HG03442 (cell line): ENCODE measurements around the gene KRT4.

Experiments used
- ATAC-seq: cut with Tn5 transposase; IDR thresholded peaks from one replicate; pipeline ENCODE4 v1.9.1; 2021; ENCODE audit warnings: mild to moderate bottlenecking, moderate library complexity; ENCODE audit not compliant: unreplicated experiment

KRT4 gene

DNA sequence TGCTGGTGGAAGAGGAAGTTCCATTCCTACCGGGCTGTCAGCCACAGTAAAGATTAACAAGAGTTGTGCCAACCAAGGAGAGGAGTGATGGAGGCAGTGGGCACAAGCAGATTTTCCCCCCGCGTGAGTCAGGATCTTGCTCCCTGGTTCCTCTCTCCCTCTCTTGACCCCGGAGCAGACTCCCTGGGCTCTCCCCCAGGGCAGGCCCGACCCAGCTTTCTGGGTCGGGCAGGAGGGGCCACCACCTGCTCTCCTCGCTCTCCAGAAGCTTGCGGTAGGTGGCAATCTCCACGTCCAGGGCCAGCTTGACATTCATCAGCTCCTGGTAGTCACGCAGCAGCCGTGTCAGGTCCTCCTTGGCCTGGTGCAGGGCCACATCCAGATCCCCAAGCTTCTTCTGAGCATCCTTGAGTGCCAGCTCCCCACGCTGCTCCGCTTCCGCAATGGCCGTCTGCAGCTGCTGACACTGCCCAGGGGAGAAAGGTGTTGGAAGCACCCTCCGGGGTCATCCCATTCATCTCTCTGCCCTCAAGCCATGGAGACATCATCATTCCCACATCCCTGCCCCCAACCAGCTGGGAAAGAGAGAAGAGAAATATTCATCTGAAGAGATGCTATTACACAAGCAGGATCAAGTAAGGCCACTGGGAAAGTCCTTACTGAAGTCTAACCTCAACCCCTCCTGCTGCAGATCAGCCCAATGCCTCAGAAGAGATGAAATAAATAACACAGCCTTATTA is 9.0 kb upstream of the KRT4 start:
- no peak for ATAC-seq

DNA sequence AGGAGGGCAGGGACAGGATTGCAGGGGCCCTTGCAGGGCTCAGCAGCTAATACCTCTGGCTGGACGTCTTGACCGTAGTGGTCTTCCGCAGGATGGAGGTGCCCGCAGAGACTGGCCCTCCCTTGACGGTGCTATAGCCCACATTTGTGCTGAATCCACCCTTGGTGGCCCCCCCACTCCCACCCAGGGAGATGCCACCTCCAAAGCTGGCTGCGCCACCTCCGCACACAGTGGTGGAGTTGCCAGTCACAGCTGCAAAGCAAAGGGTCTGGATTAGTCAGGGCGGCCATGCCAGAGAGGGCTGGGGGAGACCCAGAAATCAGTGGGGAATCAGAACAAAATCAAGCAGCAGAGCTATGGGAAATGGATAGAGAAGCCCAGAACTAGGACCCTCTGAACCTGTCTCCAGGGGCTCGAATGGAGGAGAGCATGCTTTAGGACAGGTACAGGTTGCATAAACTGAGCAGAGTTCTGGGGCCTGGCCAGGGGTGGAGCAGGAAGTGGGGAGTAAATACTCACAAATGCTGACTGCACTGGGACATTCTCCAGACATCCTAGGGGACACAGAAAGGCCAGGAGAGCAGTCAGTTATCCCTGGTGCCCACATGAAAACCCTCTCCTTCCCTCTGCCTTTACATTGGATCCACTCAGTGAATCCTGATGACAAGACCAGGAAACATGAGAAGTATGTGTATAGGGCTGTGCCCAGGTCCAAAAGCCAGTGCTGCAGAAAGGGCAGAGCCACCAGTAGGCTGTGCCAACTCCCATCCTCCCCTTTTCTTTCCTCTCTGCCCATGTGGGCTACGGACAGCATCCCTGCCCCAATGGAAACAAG is 8.1 kb upstream of the KRT4 start:
- ATAC-seq, result no peak

DNA sequence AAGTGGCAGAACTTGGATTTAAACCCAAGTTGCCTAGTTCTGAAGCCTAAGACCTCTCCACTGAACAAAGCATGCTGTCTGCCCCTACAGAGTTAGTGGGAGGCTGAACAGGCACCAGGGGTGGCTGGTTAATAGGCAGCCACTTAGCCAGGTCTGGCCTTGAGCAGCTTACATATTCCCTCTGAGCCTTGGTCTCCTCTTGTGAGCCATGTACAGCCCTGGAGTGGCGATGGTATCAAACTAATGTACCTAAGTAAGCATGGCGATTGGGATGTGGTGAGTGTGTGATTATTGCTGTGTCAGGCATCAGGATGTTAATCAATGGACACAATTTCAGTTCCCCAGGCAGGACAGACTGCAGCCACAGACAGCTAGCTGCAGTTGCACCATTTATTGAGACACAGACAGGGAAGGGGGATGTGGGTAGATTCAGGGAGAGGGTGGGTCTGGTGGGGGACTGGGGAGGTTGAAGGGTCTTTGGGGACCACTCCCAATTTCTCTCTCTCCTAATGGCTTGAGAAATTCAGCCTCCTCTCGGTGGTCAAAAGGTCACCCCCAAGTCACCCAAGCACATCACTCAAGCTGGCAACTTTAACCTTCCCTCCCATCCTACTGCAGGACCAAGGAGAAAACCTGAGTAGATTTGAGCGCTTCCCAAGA is 7.3 kb upstream of the KRT4 start:
- no peak for ATAC-seq

DNA sequence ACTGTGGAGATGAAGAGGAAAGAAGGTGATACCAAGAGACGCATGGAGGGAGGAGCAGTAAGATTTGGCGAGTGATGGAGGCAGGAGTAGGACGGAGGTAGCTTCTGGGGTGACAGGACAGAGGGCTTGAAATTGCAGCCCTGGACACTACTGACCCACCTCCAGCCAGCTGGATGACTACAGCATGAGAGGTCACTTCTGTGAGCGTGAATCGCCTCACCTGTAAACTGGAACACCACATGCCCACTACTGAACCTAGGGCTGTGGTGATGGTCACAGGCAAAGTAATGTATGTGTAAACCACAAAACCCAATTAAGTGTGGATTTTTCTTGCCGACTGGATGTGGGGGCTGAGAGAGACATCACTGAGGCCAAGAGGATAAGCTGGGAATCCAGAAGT is 6.6 kb upstream of the KRT4 start:
- no peak for ATAC-seq

DNA sequence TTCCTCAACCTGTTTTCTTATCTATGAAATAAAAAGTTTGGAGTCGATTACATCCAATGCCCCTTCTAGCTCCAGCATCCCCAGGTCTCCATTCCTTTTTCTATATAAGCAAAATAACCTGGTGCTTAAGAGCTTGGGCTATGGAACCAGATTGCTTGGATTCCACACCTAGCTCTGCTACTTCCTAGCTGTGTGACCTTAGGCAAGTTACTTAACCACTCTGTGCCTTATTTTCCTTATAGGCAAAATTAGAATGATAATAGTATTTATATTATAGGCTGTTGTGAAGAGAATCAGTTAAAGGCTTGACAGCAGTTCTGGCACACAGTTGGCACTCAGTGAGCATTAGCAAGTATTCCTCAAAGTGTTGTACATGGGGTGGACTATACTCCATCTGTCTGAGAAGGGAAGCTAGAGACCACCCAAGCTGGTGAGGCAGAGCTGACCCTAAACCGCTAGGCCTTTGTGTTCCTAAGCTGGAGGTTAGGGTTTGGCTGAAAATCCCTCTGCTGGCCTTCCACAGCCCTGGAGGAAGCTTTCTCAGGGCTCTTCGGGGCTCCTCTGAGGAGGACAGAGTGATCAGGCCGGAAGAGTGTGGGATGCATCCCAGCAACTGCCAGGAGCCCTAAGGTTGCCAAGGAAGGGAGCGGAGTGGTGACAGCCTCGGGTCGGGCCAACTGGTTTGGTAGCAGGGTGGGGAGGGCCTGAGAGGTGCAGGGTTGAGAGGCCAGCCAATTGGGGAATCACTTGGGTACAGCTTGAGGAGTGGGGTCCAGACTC is 6.0 kb upstream of the KRT4 start:
- no peak for ATAC-seq

DNA sequence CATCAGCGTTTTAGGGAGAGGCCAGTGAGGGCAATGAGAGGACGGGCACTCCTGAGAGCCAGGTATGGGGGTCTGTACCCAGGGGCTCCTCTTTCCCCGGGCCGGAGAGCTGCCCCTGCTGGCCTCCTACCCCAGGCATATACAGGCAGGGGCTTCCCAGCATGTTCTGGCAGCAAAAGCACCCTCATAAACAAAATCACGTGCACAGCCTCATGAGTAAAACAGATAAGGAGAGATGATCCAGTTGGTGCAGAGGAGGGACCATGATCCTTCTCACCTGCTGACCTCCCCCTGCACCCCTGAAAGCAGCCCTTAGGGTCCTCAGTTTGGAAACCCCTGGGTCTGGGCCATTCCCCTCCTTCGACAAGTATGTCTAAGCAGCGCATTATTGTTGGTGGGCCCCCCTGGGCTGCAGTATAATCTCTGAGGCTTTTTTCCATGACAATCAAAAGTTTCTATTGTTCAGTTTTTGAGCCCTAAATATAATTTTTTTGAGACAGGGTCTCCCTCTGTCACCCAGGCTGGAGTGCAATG is 5.0 kb upstream of the KRT4 start:
- no peak for ATAC-seq

DNA sequence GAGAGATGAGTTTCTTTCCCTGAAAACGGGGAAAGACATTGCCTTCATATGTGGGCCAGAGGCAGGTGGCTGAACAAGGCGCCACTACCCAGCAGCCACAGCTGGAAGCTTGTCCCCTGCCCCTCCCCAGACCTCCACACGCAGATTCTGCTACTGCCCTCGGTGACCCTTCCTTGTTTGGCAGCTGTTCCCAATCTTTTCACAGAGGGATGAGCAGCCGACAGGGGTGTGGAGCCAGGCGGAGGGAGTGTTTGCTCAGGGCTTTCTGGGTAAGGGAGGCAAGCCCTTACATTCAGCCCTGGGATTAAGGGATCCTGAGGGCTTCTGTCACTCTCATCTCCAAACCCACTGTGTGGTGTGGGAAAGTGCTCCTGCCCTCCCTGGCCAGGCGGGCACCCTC is 4.5 kb upstream of the KRT4 start:
- no peak for ATAC-seq

DNA sequence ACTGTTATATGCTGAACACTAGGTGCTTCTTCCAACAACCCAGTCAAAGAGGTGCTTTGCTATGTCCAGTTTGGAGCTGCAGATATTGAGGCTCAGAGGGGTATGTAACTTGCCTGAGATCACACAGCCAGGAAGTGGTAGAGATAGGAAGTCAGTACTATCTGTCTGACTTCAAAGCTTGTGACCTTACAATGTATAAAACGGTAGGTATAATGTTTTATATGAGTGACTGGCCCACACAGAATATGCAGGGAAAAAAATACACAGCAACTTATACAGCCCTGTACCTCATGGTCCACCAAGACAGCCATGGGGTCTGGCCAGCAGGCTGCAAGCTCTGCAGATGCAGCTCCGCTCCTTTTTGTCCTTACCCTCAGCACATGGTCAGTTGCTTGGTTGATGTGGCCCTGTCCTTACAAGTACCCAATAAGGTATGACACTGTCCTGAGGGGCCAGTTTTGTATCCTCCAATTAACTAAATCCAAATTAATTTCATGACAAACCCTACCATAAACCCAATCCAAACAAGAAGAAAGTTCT is 3.9 kb upstream of the KRT4 start:
- no peak for ATAC-seq

DNA sequence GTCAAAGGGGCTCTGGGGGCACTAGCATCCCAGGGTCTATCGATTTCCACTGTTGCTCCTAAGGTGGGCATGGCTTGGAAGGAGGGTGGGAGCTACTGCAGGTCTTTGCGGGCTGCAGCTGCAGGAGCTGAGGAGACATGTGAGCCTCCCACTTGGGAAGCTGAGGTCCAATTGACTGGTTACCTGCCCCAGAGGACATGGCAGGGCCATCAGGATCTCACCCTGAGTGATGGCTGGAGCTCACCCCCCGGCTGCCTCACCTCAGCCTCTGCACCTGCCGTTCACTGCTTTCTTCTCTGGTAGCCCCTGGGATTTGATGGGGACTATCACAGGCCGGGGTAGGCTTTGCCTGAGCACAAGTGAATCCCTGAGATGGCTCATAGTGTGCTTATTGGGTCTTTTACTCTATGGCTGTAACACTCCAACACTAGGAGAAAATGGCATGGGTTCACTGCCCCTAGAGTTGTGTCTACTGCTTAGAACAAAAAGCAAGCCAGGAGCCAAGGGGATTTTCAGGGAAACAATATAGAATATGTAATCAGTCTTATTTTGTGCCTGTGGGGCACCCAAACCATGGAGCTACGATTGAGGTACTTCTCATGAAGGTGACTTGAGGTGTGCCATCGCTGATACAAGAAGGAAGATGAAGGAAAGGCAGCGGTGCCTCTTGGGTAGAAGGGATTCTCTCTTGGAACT is 3.2 kb upstream of the KRT4 start:
- ATAC-seq, result no peak

DNA sequence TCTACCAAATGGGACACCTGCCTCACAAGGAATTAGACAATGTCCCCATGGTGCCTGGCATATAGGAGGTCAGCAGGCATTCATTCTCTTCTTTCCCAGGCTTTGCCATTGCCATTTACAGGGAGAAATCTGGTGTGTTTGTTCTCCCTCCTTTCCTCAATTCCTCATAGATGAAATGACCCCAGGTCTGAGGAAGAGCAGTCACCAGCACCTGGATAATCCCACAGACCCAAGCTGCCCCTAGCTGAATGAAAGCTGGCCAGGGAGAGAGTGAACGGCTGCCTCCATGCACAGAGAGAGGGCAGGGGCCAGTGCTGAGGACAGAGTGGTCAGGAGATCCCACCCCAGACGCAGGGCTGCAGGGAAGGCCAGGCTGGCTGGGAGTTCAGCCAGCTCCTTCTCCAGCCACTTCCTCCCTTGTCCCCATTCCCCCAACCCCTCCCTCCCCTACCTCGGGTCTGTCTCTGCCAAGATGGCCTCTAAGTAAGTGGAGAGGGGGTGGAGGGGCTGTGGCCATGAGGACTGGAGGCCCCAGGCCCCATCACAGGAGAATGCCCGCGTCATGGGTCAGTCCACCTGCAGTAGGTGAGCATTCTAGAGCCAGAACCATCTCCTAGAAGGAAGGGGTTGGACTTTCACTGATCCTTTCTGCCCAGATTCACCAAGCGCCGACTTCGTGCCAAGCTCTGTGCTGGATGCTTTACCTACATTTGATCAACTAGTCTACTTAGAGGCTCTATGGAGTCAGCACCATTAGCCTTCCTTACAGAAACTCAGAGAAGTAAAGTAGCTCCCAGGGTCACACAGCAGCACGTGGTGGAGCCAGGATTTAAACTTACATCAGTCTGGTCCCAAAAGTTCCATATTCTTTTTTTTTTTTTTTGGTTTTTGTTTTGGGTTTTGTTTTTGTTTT is 2.0 kb upstream of the KRT4 start:
- no peak for ATAC-seq

DNA sequence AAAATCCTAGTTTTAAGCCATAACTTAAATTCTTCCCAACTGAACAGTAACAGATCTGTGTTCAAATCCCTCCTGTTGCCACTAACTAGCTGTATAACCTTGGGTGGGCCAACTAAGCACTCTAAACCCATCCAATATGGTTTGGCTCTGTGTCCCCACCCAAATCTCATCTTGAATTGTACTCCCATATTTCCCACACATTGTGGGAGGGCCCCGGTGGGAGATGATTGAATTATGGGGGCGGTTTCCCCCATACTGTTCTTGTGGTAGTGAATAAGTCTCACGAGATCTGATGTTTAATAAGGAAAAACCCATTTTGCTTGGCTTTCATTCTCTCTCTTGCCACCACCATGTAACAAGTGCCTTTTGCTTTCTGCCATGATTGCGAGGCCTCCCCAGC is 1.2 kb upstream of the KRT4 start:
- ATAC-seq, result no peak

DNA sequence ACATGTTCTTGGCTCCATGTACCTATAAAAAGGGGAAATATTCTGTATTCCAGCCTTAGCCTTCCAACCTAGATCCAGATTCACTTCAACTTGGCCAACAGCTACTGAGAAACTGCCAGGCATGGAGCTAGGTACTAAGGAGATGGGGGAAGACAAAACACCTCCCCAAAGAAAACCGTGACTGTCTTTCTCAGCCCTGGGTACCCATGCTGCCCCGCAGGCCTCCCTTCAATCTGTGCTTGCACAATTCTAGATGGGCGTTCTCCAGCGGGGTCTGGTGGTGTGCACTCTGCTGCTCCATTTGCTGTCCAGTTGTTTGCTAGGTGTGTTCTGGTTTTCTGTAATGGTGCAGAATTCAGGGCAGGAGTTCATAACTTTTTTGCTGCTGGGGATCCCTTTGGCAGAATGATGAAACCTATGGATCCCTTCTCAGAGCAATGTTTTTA is 817 bp upstream of the KRT4 start:
- no peak for ATAC-seq

DNA sequence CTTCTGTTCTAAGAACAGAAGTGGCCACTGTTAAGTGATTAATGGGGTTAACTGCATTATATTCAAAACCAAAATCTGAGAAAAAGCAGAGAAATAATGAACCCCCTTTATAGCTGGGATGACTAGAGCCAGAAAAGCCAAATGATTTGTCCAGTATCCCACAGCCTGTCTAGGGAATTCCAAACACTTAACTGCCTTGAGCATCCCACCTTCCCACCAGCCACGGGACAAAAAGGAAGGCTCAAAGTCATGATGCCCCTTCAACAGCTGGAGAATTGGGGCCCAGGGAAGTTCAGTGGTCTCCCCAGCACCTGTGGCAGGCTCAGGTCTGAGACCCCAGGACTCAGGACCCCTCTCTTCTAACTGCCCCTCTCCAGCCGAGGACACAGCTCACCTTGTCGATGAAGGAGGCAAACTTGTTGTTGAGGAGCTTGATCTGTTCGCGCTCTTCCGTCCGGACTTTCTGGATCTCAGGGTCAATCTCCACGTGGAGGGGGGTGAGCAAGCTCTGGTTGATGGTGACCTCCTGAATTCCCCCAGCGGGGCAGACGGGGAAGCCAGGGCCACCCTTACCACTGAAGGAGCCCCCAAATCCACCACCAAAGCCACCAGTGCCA is 605 bp downstream of the KRT4 start:
- no peak for ATAC-seq

DNA sequence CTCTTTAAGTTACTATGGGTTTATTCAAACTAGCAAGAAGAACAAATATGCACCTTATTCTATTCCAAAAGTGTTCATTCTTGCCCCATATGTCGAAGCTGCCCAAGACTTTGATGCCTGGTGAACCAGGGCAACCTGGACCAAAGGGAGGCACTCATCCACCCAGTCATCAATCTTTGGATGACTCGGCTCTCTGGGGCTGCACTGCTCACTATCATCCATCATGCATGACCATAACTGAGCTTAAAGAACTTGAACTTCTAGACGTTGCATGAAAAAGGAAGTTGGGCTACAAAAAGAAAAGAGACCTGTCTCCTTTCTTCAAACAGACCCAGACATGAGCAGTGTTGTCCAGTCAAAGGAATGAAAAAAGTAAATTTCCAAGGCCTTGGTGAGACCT is 1.2 kb downstream of the KRT4 start:
- no peak for ATAC-seq

DNA sequence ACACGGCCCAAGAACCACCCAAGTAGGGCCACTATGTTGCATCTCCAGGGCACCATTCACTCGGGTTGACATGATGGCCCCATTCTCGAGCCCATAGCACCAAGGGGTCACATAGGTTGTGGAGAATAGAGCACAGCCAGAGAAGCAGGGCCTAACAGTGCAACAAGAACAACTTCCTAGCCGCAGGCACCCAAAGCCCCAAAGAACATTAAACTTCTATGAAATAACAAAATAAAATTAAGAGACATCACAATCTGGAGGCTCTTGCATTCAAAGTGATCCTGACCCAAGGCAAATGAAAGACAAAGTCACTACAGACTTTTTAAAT is 1.9 kb downstream of the KRT4 start:
- no peak for ATAC-seq

DNA sequence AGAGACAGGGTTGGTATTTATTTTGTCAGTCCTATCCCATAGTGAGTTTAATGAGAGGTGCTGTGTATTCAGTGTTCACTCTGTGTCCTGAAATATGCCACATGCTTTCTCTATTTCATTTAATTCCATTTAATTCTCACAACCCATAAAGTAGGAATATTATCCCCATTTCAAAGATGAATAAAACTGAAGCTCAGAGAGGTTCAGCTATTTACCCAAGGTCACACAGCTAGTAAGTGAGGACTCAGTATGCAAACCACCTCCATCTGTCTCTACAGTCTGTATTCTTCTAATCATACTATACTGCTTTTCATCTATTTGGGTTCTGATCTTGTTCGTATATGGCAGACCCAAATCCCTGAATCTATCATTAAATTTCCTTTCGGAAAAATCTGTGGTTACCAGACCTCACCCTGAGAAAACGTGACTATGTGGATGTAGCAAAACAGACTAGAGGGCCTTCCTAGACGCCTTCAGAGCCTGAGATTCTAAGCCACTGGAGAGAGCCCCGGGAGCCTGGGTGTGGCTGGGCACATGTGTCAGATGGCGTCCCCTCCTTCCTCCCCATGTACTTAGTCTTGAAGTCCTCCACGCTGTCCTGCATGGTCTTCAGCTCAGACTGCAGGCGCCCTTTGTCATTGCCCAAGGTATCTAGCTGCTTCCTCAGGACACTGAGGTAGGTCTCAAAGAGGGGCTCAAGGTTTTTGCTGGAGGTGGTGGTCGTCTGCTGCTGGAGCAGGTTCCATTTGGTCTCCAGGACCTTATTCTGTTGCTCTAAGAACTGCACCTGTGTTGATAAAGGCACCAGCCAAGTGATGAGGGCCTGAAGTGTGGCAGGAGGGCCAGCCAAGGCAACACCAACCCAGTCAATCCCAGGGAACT is 2.5 kb downstream of the KRT4 start:
- no peak for ATAC-seq

DNA sequence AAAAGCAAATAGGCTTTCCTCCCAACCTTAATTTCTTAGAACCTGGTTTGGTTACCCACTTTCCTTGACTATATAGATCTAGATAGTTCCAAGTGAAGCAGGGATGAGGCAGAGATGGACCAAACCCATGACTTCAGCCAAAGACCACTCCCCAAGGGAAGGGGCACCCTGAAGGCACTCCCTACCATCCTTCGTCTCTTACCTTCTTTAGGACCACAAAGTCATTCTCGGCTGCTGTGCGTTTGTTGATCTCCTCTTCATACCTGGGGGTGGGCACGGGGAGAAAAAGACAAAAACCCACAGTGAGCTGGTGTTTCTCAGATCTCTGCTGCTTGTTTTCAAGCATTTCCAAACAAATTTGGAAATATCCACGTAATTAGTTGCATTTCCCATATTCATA is 3.4 kb downstream of the KRT4 start:
- no peak for ATAC-seq

DNA sequence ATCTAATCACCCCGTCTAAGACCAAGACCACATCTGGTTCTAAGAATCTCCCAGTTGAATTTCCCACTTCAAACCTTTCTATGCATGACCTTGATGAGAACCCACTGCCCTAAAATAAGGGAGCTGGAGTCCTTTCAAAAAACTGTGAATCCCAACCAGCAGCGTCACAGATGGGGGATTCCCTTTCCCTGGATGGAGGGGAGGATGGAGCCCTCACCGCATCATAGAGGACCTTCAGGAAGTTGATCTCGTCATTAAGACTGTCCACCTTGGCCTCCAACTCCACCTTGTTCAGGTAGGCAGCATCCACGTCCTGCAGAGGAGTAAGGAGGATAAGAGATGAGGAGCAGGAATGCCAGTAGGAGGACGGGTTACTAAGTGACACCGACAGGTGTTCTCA is 4.8 kb downstream of the KRT4 start:
- no peak for ATAC-seq
